ENCODE measurements around the gene PRSS53. TPM values are rescaled to one million over a fixed set of nuclear protein-coding genes. Genes with fewer than 3 reads are reported as not detected.

The PRSS53 gene
- total RNA-seq, 1 experiment from 2014 or later: 4.4 TPM

- Mint-ChIP-seq H3K4me1 (ENCODE audit: insufficient read depth, unreplicated experiment) (peaks cover 10% of the 10 kb centered on the region), H3K4me3 (ENCODE audit: unreplicated experiment) (no peak overlapping the region), H3K36me3 (ENCODE audit: insufficient read depth, unreplicated experiment) (peaks cover 36% of the 10 kb centered on the region), H3K27ac (ENCODE audit: low read depth, unreplicated experiment) (no peak overlapping the region), H3K27me3 (ENCODE audit: insufficient read depth, unreplicated experiment) (no peaks in the 10 kb centered on the region), H3K9me3 (ENCODE audit: unreplicated experiment) (no peaks in the 10 kb centered on the region)
- BruUV-seq (replicated peaks): no TSS peak
- TF ChIP-seq CTCF (IDR thresholded peaks at IDR 0.05; ENCODE audit: unreplicated experiment): no peak
- intact Hi-C loops (cut with micrococcal nuclease): no loop called here
- ChIA-PET POLR2A (interaction anchor here (1.3 to 12.0 kb wide), 3 partner anchors 11 to 34 kb away, joined by 6 to 201 read pairs (median 7); partner anchors contain the start of gene KAT8), CTCF (interaction anchor here (0.5 to 1.8 kb wide), 3 partner anchors 9 to 165 kb away, joined by 3 to 6 read pairs (median 4); no protein-coding TSS in a partner anchor)
- DNase-seq (ENCODE audit: unreplicated experiment): no peak
Observed at GRCh38 chr16:31130336-31130891, 41.7 kb upstream of the PRSS53 start.

GRCh38 chr16:31129568-31130335 is 41.0 kb upstream of the PRSS53 start:
- intact Hi-C loops (cut with micrococcal nuclease): no loop called here
- TF ChIP-seq CTCF (IDR thresholded peaks at IDR 0.05; ENCODE audit: unreplicated experiment): no peak
- H3K4me3 Mint-ChIP-seq (ENCODE audit: unreplicated experiment): no peak overlapping the region
- ChIA-PET POLR2A (interaction anchor here (0.7 to 12.0 kb wide), 3 partner anchors 9 to 13 kb away, joined by 3 to 201 read pairs (median 4); partner anchors contain the start of gene KAT8), CTCF (interaction anchor here (0.5 to 1.8 kb wide), 4 partner anchors 9 to 170 kb away, joined by 3 to 4 read pairs (median 4); no protein-coding TSS in a partner anchor)
- H3K27me3 Mint-ChIP-seq (ENCODE audit: insufficient read depth, unreplicated experiment): no peaks in the 10 kb centered on the region
- peaks cover 36% of the 10 kb centered on the region for H3K36me3 Mint-ChIP-seq (ENCODE audit: insufficient read depth, unreplicated experiment)
- DNase-seq (ENCODE audit: unreplicated experiment): no peak
- H3K9me3 Mint-ChIP-seq (ENCODE audit: unreplicated experiment): no peaks in the 10 kb centered on the region
- no peak overlapping the region for H3K27ac Mint-ChIP-seq (ENCODE audit: low read depth, unreplicated experiment)
- BruUV-seq (replicated peaks): no TSS peak
- H3K4me1 Mint-ChIP-seq (ENCODE audit: insufficient read depth, unreplicated experiment): peaks cover 10% of the 10 kb centered on the region

GRCh38 chr16:31128711-31129567 is 40.2 kb upstream of the PRSS53 start:
- H3K27me3 Mint-ChIP-seq (ENCODE audit: insufficient read depth, unreplicated experiment): no peaks in the 10 kb centered on the region
- DNase-seq (ENCODE audit: unreplicated experiment): no peak
- no peaks in the 10 kb centered on the region for H3K9me3 Mint-ChIP-seq (ENCODE audit: unreplicated experiment)
- BruUV-seq (replicated peaks): no TSS peak
- intact Hi-C loops (cut with micrococcal nuclease): no loop called here
- ChIA-PET POLR2A (interaction anchor here (0.7 to 12.0 kb wide), 3 partner anchors 10 to 14 kb away, joined by 3 to 201 read pairs (median 4); partner anchors contain the start of gene KAT8), CTCF (interaction anchor here (0.5 to 1.8 kb wide), 4 partner anchors 8 to 171 kb away, joined by 3 to 4 read pairs (median 4); no protein-coding TSS in a partner anchor)
- H3K27ac Mint-ChIP-seq (ENCODE audit: low read depth, unreplicated experiment): no peak overlapping the region
- H3K4me3 Mint-ChIP-seq (ENCODE audit: unreplicated experiment): no peak overlapping the region
- peaks cover 38% of the 10 kb centered on the region for H3K36me3 Mint-ChIP-seq (ENCODE audit: insufficient read depth, unreplicated experiment)
- no peak for TF ChIP-seq CTCF (IDR thresholded peaks at IDR 0.05; ENCODE audit: unreplicated experiment)
- H3K4me1 Mint-ChIP-seq (ENCODE audit: insufficient read depth, unreplicated experiment): peaks cover 8% of the 10 kb centered on the region
